ENCODE results near the gene GPR180. TPM values are rescaled to one million over a fixed set of nuclear protein-coding genes. Genes with fewer than 3 reads are reported as not detected.

GPR180 gene
- total RNA-seq, 1 donor from 2014 or later, result 2.3 TPM

- no peaks in the 10 kb centered on the region for H3K9me3 ChIP-seq
- no peaks in the 10 kb centered on the region for H3K4me1 ChIP-seq
- no peaks in the 10 kb centered on the region for H3K27me3 ChIP-seq
- TF ChIP-seq, protein P1, sequence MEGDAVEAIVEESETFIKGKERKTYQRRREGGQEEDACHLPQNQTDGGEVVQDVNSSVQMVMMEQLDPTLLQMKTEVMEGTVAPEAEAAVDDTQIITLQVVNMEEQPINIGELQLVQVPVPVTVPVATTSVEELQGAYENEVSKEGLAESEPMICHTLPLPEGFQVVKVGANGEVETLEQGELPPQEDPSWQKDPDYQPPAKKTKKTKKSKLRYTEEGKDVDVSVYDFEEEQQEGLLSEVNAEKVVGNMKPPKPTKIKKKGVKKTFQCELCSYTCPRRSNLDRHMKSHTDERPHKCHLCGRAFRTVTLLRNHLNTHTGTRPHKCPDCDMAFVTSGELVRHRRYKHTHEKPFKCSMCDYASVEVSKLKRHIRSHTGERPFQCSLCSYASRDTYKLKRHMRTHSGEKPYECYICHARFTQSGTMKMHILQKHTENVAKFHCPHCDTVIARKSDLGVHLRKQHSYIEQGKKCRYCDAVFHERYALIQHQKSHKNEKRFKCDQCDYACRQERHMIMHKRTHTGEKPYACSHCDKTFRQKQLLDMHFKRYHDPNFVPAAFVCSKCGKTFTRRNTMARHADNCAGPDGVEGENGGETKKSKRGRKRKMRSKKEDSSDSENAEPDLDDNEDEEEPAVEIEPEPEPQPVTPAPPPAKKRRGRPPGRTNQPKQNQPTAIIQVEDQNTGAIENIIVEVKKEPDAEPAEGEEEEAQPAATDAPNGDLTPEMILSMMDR (IDR thresholded peaks at IDR 0.05), result no peak
- no peak overlapping the region for H3K27ac ChIP-seq
- intact Hi-C loops (cut with DNase I), result no loop called here
- DNase-seq (ENCODE audit: low spot score in 2 of 2), result no peak
- H3K36me3 ChIP-seq, result peaks cover 17 to 21% of the 10 kb centered on the region in 2 donors
- H3K4me3 ChIP-seq, result no peak overlapping the region
These were observed 15.3 kb upstream of the GPR180 start for GRCh38 chr13:94586371-94586770.

GRCh38 chr13:94588541-94588940 lies 13.1 kb upstream of the GPR180 start:
- TF ChIP-seq, protein P1 (IDR thresholded peaks at IDR 0.05), result no peak
- peaks cover 5 to 11% of the 10 kb centered on the region in 2 donors for H3K36me3 ChIP-seq
- H3K4me3 ChIP-seq, result no peak overlapping the region
- H3K9me3 ChIP-seq, result no peaks in the 10 kb centered on the region
- intact Hi-C loops (cut with DNase I), result no loop called here
- DNase-seq (ENCODE audit: low spot score in 2 of 2), result no peak
- no peaks in the 10 kb centered on the region for H3K4me1 ChIP-seq
- no peaks in the 10 kb centered on the region for H3K27me3 ChIP-seq
- H3K27ac ChIP-seq, result no peak overlapping the region

DNA sequence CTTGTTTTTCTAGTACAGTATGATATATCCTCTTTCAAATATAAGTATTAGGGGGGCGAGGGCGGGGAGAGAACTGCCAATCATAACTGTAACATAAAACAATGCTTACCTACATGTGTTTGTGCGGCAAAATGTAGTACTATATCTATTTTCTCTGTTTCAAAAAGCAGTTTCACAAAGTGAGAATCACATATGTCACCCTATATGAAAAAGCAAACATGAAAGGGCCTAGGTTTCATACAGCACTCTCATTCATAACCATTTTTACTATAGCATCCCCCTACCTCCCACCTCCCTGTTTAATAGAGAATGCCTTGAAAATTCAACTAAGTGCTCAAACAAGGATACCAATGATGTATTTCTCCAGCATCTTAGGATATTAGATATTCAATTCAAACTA lies 10.9 kb upstream of the GPR180 start:
- H3K4me1 ChIP-seq, result peaks cover 6 to 14% of the 10 kb centered on the region in 2 donors
- no peak overlapping the region for H3K4me3 ChIP-seq
- H3K27ac ChIP-seq, result no peak overlapping the region
- no peak for DNase-seq (ENCODE audit: low spot score in 2 of 2)
- intact Hi-C loops (cut with DNase I), result no loop called here
- TF ChIP-seq, protein P1 (IDR thresholded peaks at IDR 0.05), result no peak
- no peaks in the 10 kb centered on the region for H3K27me3 ChIP-seq
- peaks cover 5 to 11% of the 10 kb centered on the region in 2 donors for H3K36me3 ChIP-seq
- H3K9me3 ChIP-seq, result no peaks in the 10 kb centered on the region

DNA sequence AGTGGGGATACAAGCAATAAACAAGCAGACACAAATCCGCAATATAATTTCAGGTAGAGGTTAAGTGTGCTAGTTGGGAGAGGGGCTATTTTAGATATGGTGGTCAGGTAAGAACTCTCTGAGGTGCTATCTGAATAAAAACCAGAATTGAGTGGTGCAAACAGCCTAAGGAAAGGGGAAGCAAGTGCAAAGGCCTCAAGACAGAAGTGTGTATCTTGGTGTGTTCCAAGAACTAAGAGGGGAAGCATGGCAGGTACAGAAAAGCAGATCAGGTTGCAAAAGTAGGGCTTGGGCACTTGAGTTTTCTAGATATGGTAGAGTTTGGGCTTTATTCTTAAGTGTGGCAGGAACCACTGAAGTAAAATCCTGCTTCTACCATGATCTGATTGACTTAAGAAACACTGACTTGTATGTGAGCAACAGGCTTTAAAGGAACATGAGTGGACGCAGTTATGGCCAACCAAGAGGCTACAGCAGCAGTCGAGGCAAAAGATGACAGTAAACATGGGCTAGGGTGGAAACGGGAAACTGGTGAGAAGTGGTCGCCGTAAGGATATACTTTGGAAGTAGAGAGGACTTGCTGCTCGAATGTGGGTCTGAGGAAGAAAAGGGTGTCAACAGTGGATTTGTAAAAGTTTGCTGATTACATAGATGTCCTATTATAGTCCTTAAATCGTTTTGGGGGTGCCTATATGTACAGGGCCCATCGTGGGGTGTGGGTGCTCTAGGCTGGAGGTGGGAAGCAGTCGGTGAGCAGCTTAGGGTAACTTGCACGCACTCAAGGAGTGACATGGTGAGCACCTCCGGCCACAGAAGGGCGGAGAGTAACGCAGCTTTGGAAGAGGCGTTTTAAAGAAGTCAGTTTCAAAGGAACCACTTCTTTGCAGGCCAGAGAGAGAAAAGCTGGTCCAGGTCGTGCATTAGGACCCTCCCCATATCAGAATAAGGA lies 6.4 kb upstream of the GPR180 start:
- Histone ChIP-seq H3K27ac (peak overlapping the region; percentile 65 to 67), H3K4me3 (peak overlapping the region; percentile 91 to 95), H3K9me3 (no peaks in the 10 kb centered on the region), H3K4me1 (peaks cover 6 to 14% of the 10 kb centered on the region in 2 donors), H3K36me3 (peaks cover 5 to 11% of the 10 kb centered on the region in 2 donors), H3K27me3 (no peaks in the 10 kb centered on the region)
- DNase-seq (ENCODE audit: low spot score in 2 of 2), result no peak
- intact Hi-C loops (cut with DNase I), result no loop called here
- TF ChIP-seq, protein P1 (IDR thresholded peaks at IDR 0.05), result no peak

GRCh38 chr13:94595950-94596574 lies 5.6 kb upstream of the GPR180 start, which contains the start of gene TGDS:
Gene TGDS, minus strand, starts transcription at chr13:94596152. Its CDS starts 16 bp downstream, at chr13:94596136.
- TF ChIP-seq, protein P1 (IDR thresholded peaks at IDR 0.05), result no peak
- H3K27ac ChIP-seq, result peak within 1 kb of the TSS; percentile 65 to 67
- no peaks in the 10 kb centered on the region for H3K9me3 ChIP-seq
- peak within 1 kb of the TSS; percentile 91 to 95 for H3K4me3 ChIP-seq
- intact Hi-C loops (cut with DNase I), result loop anchor here (1.0 kb wide), 1 partner anchor 47 kb away; no protein-coding TSS in a partner anchor
- H3K4me1 ChIP-seq, result peaks cover 6 to 14% of the 10 kb centered on the region in 2 donors
- no peaks in the 10 kb centered on the region for H3K27me3 ChIP-seq
- peak; percentile 68 to 96 for DNase-seq (ENCODE audit: low spot score in 2 of 2)
- H3K36me3 ChIP-seq, result peaks cover 3 to 11% of the 10 kb centered on the region in 2 donors

Data from ascending aorta (tissue), 2 donors.